Measurements from ENCODE around the gene SPATS2L. TPM values are rescaled to one million over a fixed set of nuclear protein-coding genes. Genes with fewer than 3 reads are reported as not detected.

The SPATS2L gene
- total and polyA plus RNA-seq, 2 experiments from 2014 or later: 118 to 154 TPM

GRCh38 chr2:200309296-200310049, 3.0 kb downstream of the SPATS2L start:
- no peaks in the 10 kb centered on the region for H3K36me3 ChIP-seq (ENCODE audit: insufficient read depth)
- peak overlapping the region; percentile 79 for H3K4me2 ChIP-seq
- TF ChIP-seq NANOG (IDR thresholded peaks at IDR 0.05; ENCODE audit: borderline replicate concordance): no peak
- no peak for TF ChIP-seq EZH2 (IDR thresholded peaks at IDR 0.05; ENCODE audit: low read depth, unreplicated experiment)
- no peak for TF ChIP-seq CTCF (conservative IDR thresholded peaks at IDR 0.05; ENCODE audit: low read depth in 2 of 2)
- no peak for TF ChIP-seq JUNB (IDR thresholded peaks at IDR 0.05; ENCODE audit: unreplicated experiment)
- TF ChIP-seq POLR2AphosphoS5 (IDR thresholded peaks at IDR 0.05; ENCODE audit: low read depth): no peak
- TF ChIP-seq ZNF462 (CRISPR knock-in tag; IDR thresholded peaks at IDR 0.05): no peak
- no peak for TF ChIP-seq ETS1 (IDR thresholded peaks at IDR 0.05)
- TF ChIP-seq CREB1 (CRISPR knock-in tag; IDR thresholded peaks at IDR 0.05; ENCODE audit: low read depth): no peak
- TF ChIP-seq REST (IDR thresholded peaks at IDR 0.05; ENCODE audit: unreplicated experiment): no peak
- TF ChIP-seq ZNF331 (CRISPR knock-in tag; IDR thresholded peaks at IDR 0.05; ENCODE audit: low read depth): no peak
- TF ChIP-seq STAT1 (IDR thresholded peaks at IDR 0.05; ENCODE audit: unreplicated experiment): no peak
- no peak for TF ChIP-seq EZH2phosphoT487 (IDR thresholded peaks at IDR 0.05; ENCODE audit: unreplicated experiment)
- TF ChIP-seq ZNF114 (CRISPR knock-in tag; IDR thresholded peaks at IDR 0.05): no peak
- H3K27ac Mint-ChIP-seq: peak overlapping the region; percentile 38
- H2AFZ ChIP-seq: no peak overlapping the region
- DNase-seq (ENCODE audit: low spot score) (no peak), ATAC-seq (no peak)
- H3K36me3 Mint-ChIP-seq (ENCODE audit: low read depth): peaks cover 9% of the 10 kb centered on the region; the same call in 1 of the 3 replicates
- no peaks in the 10 kb centered on the region for H3K9me3 Mint-ChIP-seq
- no peaks in the 10 kb centered on the region for H3K9me2 ChIP-seq (ENCODE audit: insufficient read depth)
- no peaks in the 10 kb centered on the region for H3K27me3 ChIP-seq (ENCODE audit: insufficient read depth)
- peak overlapping the region; percentile 85 for H3K4me3 Mint-ChIP-seq
- no peak overlapping the region; the same call in 1 of the 2 replicates for H3K27ac ChIP-seq (ENCODE audit: low read depth)
- H3F3A ChIP-seq (replicated peaks; ENCODE audit: low read depth): no peaks in the 10 kb centered on the region
- peaks cover 66% of the 10 kb centered on the region for H3K4me1 ChIP-seq (ENCODE audit: insufficient read depth)
- H4K20me1 ChIP-seq (replicated peaks; ENCODE audit: insufficient read depth): no peaks in the 10 kb centered on the region
- H3K4me3 ChIP-seq: peak overlapping the region; percentile 84
- H3K4me1 Mint-ChIP-seq: peaks cover 69% of the 10 kb centered on the region
- peaks cover 14% of the 10 kb centered on the region for H3K27me3 Mint-ChIP-seq (ENCODE audit: insufficient read depth, low read depth, poor library complexity)
- H3K79me2 ChIP-seq (replicated peaks; ENCODE audit: insufficient read depth): peaks cover 90% of the 10 kb centered on the region

Measured in GM23338 (cell line).